Activated CD4-positive, alpha-beta T cell treated with anti-CD3 and anti-CD28 coated beads for 4 hours (primary cell): ENCODE data around the gene TNFAIP8L2.
"Not testable (repeated sequence)": the region's sequence is repeated elsewhere in the genome, so short reads cannot be mapped to it uniquely, and the experiment has no call there.

Experiments used
- DNase-seq, 2 donors: peaks; one replicate each; pipeline ENCODE4 v3.0.0-alpha.2; 2020

TNFAIP8L2 gene

GRCh38 chr1:151193304-151193703, 36.9 kb downstream of the TNFAIP8L2 start:
- no peak for DNase-seq

GRCh38 chr1:151193856-151194255, 37.4 kb downstream of the TNFAIP8L2 start:
- DNase-seq, result no peak

GRCh38 chr1:151194894-151195594, 38.6 kb downstream of the TNFAIP8L2 start:
- DNase-seq, result peak; percentile 14 to 18

- peak; percentile 47 to 65 for DNase-seq
Measured at GRCh38 chr1:151196292-151196800, 39.9 kb downstream of the TNFAIP8L2 start.

- DNase-seq, result no peak
Measured at GRCh38 chr1:151197863-151198253, 41.4 kb downstream of the TNFAIP8L2 start.

GRCh38 chr1:151198254-151199127, 42.0 kb downstream of the TNFAIP8L2 start, which contains the start of gene PIP5K1A:
PIP5K1A (plus strand) TSS chr1:151198552; CDS start chr1:151198997, 445 bp downstream.
- DNase-seq, result peak; percentile 99

- DNase-seq, result peak; percentile 21 to 34
Measured at GRCh38 chr1:151199873-151200581, 43.6 kb downstream of the TNFAIP8L2 start.

- not testable (repeated sequence) for DNase-seq
Measured at GRCh38 chr1:151205381-151205965, 49.0 kb downstream of the TNFAIP8L2 start.
